MCF 10A (cell line): ENCODE results near the gene NDRG3. TPM values are rescaled to one million over a fixed set of nuclear protein-coding genes. Genes with fewer than 3 reads are reported as not detected.

ENCODE experiments used
- BruUV-seq: library from RNA; stranded (reverse); fragments of 400-500 nt; replicated peaks from 2 replicates; lab custom pipeline; 2021; lab: Mats Ljungman, UMichigan
- CTCF ChIA-PET: fragments of 300-600 bp; sonication (Branson Sonifier 250); formaldehyde crosslinking; extraction: SDS; loops from one replicate; lab custom pipeline; 2021; ENCODE audit warnings: antibody characterized with exemption, inconsistent platforms; lab: Yijun Ruan, JAX
- POLR2A ChIA-PET: fragments of 300-600, 350-650 bp; sonication (Branson Sonifier 250); formaldehyde crosslinking; extraction: SDS; loops from one replicate; lab custom pipeline; 2020; ENCODE audit warnings: antibody characterized with exemption, inconsistent platforms; lab: Yijun Ruan, JAX
- DNase-seq: peaks from one replicate; pipeline ENCODE4 v3.0.0-alpha.2; 2018; ENCODE audit not compliant: unreplicated experiment
- H3K27ac Mint-ChIP-seq: one replicate; pipeline ENCODE4 v1.8.0; 2022; ENCODE audit warnings: mild to moderate bottlenecking, low read depth, mixed read lengths; ENCODE audit not compliant: unreplicated experiment
- H3K27me3 Mint-ChIP-seq: one replicate; pipeline ENCODE4 v1.8.0; 2022; ENCODE audit warnings: mixed read lengths; ENCODE audit not compliant: insufficient read depth, unreplicated experiment
- H3K36me3 Mint-ChIP-seq: one replicate; pipeline ENCODE4 v1.8.0; 2022; ENCODE audit warnings: mild to moderate bottlenecking, moderate library complexity, mixed read lengths; ENCODE audit not compliant: insufficient read depth, unreplicated experiment
- H3K4me1 Mint-ChIP-seq: one replicate; pipeline ENCODE4 v1.8.0; 2022; ENCODE audit warnings: mixed read lengths; ENCODE audit not compliant: insufficient read depth, unreplicated experiment
- H3K4me3 Mint-ChIP-seq: one replicate; pipeline ENCODE4 v1.8.0; 2022; ENCODE audit warnings: mild to moderate bottlenecking, moderate library complexity, mixed read lengths; ENCODE audit not compliant: unreplicated experiment
- H3K9me3 Mint-ChIP-seq: one replicate; pipeline ENCODE4 v1.8.0; 2022; ENCODE audit warnings: mixed read lengths; ENCODE audit not compliant: unreplicated experiment
- CTCF ChIP-seq: fragments of 200-600 bp; IDR thresholded peaks from one replicate; pipeline ENCODE4 v1.8.0; 2022; ENCODE audit warnings: antibody characterized with exemption, mild to moderate bottlenecking; ENCODE audit not compliant: unreplicated experiment
- intact Hi-C: fragments of 100-400 bp; cut with micrococcal nuclease; formaldehyde crosslinking; loops from 2 replicates; pipeline ENCODE4 v1.14.1; 2022
- total RNA-seq: library from RNA; stranded (reverse); gene quantifications from 2 replicates; pipeline ENCODE4 v1.2.3, GENCODE V29; 2022

NDRG3 gene
- total RNA-seq, 1 experiment from 2014 or later = 10.3 TPM

- no peak for TF ChIP-seq CTCF
- no peak overlapping the region for H3K27ac Mint-ChIP-seq
- H3K4me3 Mint-ChIP-seq = no peak overlapping the region
- ChIA-PET CTCF (interaction anchor here (0.6 to 1.7 kb wide), 4 partner anchors 12 to 121 kb away, joined by 3 to 4 read pairs (median 3); no protein-coding TSS in a partner anchor), POLR2A (no interaction called here)
- H3K36me3 Mint-ChIP-seq = no peaks in the 10 kb centered on the region
- DNase-seq = no peak
- no peaks in the 10 kb centered on the region for H3K9me3 Mint-ChIP-seq
- intact Hi-C loops = no loop called here
- no peaks in the 10 kb centered on the region for H3K4me1 Mint-ChIP-seq
- no TSS peak for BruUV-seq
- H3K27me3 Mint-ChIP-seq = no peaks in the 10 kb centered on the region
Observed at GRCh38 chr20:36633285-36633772, 112.6 kb downstream of the NDRG3 start.

GRCh38 chr20:36632487-36633284, 113.2 kb downstream of the NDRG3 start:
- BruUV-seq = no TSS peak
- no peaks in the 10 kb centered on the region for H3K27me3 Mint-ChIP-seq
- no peaks in the 10 kb centered on the region for H3K4me1 Mint-ChIP-seq
- CTCF ChIA-PET = interaction anchor here (0.6 to 1.7 kb wide), 4 partner anchors 13 to 123 kb away, joined by 3 to 4 read pairs (median 3); no protein-coding TSS in a partner anchor
- H3K9me3 Mint-ChIP-seq = no peaks in the 10 kb centered on the region
- no peak overlapping the region for H3K27ac Mint-ChIP-seq
- intact Hi-C loops = no loop called here
- no peaks in the 10 kb centered on the region for H3K36me3 Mint-ChIP-seq
- H3K4me3 Mint-ChIP-seq = no peak overlapping the region
- no peak for DNase-seq
- POLR2A ChIA-PET = no interaction called here
- no peak for TF ChIP-seq CTCF

- H3K4me1 Mint-ChIP-seq = no peaks in the 10 kb centered on the region
- TF ChIP-seq CTCF = no peak
- no TSS peak for BruUV-seq
- no peaks in the 10 kb centered on the region for H3K9me3 Mint-ChIP-seq
- H3K27me3 Mint-ChIP-seq = no peaks in the 10 kb centered on the region
- intact Hi-C loops = no loop called here
- no peak for DNase-seq
- ChIA-PET CTCF (interaction anchor here (0.8 kb wide), 1 partner anchor 124 kb away, joined by 3 read pairs; no protein-coding TSS in a partner anchor), POLR2A (no interaction called here)
- H3K4me3 Mint-ChIP-seq = no peak overlapping the region
- no peak overlapping the region for H3K27ac Mint-ChIP-seq
- H3K36me3 Mint-ChIP-seq = no peaks in the 10 kb centered on the region
Observed at GRCh38 chr20:36632147-36632486, 113.8 kb downstream of the NDRG3 start.

GRCh38 chr20:36631646-36632045, 114.2 kb downstream of the NDRG3 start:
- CTCF ChIA-PET = interaction anchor here (0.7 kb wide), 1 partner anchor 105 kb away, joined by 3 read pairs; no protein-coding TSS in a partner anchor
- no peaks in the 10 kb centered on the region for H3K9me3 Mint-ChIP-seq
- DNase-seq = no peak

More at GRCh38 chr20:36631646-36632045, 114.2 kb downstream of the NDRG3 start:
- intact Hi-C loops = no loop called here
- no peak for TF ChIP-seq CTCF
- Mint-ChIP-seq H3K36me3 (no peaks in the 10 kb centered on the region), H3K27me3 (no peaks in the 10 kb centered on the region), H3K4me1 (no peaks in the 10 kb centered on the region), H3K27ac (no peak overlapping the region), H3K4me3 (no peak overlapping the region)
- POLR2A ChIA-PET = no interaction called here
- no TSS peak for BruUV-seq
